Measurements from ENCODE around the gene MBOAT1. TPM values are rescaled to one million over a fixed set of nuclear protein-coding genes. Genes with fewer than 3 reads are reported as not detected.

MBOAT1 gene
- polyA plus RNA-seq, 1 donor (not counting 4 experiments of a cell fraction or from before 2014, with no cell fraction given): 4.9 TPM

GRCh38 chr6:20172842-20173456, 39.3 kb downstream of the MBOAT1 start:
- no peaks in the 10 kb centered on the region for H3K4me1 ChIP-seq (ENCODE audit: control insufficient read depth, extremely low read depth, insufficient read depth, low read length)
- no peak overlapping the region for H3K4me3 ChIP-seq (ENCODE audit: control insufficient read depth in 2 of 3, extremely low read depth in 1 of 3, insufficient read depth in 2 of 3, low read depth in 1 of 3, low read length in 3 of 3)
- H3K79me2 ChIP-seq (ENCODE audit: control insufficient read depth, insufficient read depth, low read length): no peaks in the 10 kb centered on the region
- FAIRE-seq: no peak
- peaks cover 3% of the 10 kb centered on the region for H3K9me1 ChIP-seq (ENCODE audit: control insufficient read depth, extremely low read depth, insufficient read depth, low read length)
- H4K20me1 ChIP-seq (ENCODE audit: control insufficient read depth, extremely low read depth, insufficient read depth, low read length): no peaks in the 10 kb centered on the region
- no peak overlapping the region for H3K4me2 ChIP-seq (ENCODE audit: control insufficient read depth, extremely low read depth, insufficient read depth, low read depth, low read length)
- DNase-seq (ENCODE audit: low read depth, low spot score): no peak
- H3K9ac ChIP-seq (ENCODE audit: control insufficient read depth, extremely low read depth, insufficient read depth, low read length): no peak overlapping the region
- H2AFZ ChIP-seq (ENCODE audit: control insufficient read depth, low read length): no peak overlapping the region
- no peaks in the 10 kb centered on the region for H3K9me3 ChIP-seq (ENCODE audit: control insufficient read depth, low read depth, low read length)
- no peaks in the 10 kb centered on the region for H3K36me3 ChIP-seq (ENCODE audit: control insufficient read depth in 2 of 2, extremely low read depth in 1 of 2, insufficient read depth in 2 of 2, low read length in 2 of 2)
- no peak overlapping the region for H3K27ac ChIP-seq (ENCODE audit: control insufficient read depth, insufficient read depth, low read length)
- no peak for TF ChIP-seq CTCF (optimal IDR thresholded peaks at IDR 0.05 in 1 of 3, IDR thresholded peaks at IDR 0.05 in 1 of 3, conservative IDR thresholded peaks at IDR 0.05 in 1 of 3; ENCODE audit: extremely low read depth in 1 of 3, insufficient read depth in 2 of 3, low read length in 3 of 3)
- TF ChIP-seq EZH2 (IDR thresholded peaks at IDR 0.05; ENCODE audit: low read length): no peak
- dilution Hi-C loops (cut with MboI; ENCODE audit: extremely low pct_ligation_motif_present, low sequenced_read_pairs): no loop called here
- no peaks in the 10 kb centered on the region for H3K27me3 ChIP-seq (ENCODE audit: control insufficient read depth, extremely low read depth, insufficient read depth, low read length)

DNA sequence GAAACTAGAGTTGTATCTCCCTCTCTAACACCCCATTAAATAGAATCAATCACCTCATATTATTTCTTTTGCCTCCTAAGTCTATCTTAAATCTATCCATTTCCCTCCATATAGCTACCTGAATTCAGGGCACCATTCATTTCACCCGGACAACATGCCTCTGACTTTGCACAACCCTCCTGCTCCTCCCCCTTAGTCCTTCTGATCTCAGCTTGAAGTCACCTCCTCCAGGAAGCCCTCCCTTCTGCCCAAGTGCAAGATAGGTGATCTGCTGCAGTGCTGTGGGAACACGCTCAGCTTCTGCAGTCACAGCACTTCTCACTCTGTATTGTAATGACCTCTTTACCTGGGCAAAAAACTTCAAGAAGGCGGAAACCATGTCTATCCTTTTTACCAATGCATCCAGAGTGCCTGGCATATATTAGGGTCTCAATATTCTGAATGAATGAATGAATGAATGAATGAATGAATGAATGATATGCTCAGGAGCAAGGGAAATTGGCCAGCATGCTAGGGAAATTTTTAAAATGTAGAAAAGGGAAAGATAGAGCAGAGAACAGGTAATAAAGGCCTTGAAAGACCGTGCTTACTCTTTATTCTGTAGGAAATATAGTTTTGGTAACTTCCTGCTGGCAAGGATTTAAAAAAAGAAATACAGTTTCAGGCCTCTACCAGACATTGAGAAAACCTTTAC, 41.7 kb downstream of the MBOAT1 start:
- Histone ChIP-seq H3K27ac (ENCODE audit: control insufficient read depth, insufficient read depth, low read length) (no peak overlapping the region), H3K4me2 (ENCODE audit: control insufficient read depth, extremely low read depth, insufficient read depth, low read depth, low read length) (no peak overlapping the region), H3K27me3 (ENCODE audit: control insufficient read depth, extremely low read depth, insufficient read depth, low read length) (no peaks in the 10 kb centered on the region), H3K36me3 (ENCODE audit: control insufficient read depth in 2 of 2, extremely low read depth in 1 of 2, insufficient read depth in 2 of 2, low read length in 2 of 2) (no peaks in the 10 kb centered on the region), H3K9me3 (ENCODE audit: control insufficient read depth, low read depth, low read length) (no peaks in the 10 kb centered on the region), H4K20me1 (ENCODE audit: control insufficient read depth, extremely low read depth, insufficient read depth, low read length) (no peaks in the 10 kb centered on the region), H3K4me1 (ENCODE audit: control insufficient read depth, extremely low read depth, insufficient read depth, low read length) (no peaks in the 10 kb centered on the region), H3K9me1 (ENCODE audit: control insufficient read depth, extremely low read depth, insufficient read depth, low read length) (peaks cover 3% of the 10 kb centered on the region), H3K9ac (ENCODE audit: control insufficient read depth, extremely low read depth, insufficient read depth, low read length) (no peak overlapping the region), H3K79me2 (ENCODE audit: control insufficient read depth, insufficient read depth, low read length) (no peaks in the 10 kb centered on the region), H2AFZ (ENCODE audit: control insufficient read depth, low read length) (no peak overlapping the region), H3K4me3 (ENCODE audit: control insufficient read depth in 2 of 3, extremely low read depth in 1 of 3, insufficient read depth in 2 of 3, low read depth in 1 of 3, low read length in 3 of 3) (no peak overlapping the region)
- TF ChIP-seq CTCF (optimal IDR thresholded peaks at IDR 0.05 in 1 of 3, IDR thresholded peaks at IDR 0.05 in 1 of 3, conservative IDR thresholded peaks at IDR 0.05 in 1 of 3; ENCODE audit: extremely low read depth in 1 of 3, insufficient read depth in 2 of 3, low read length in 3 of 3): no peak
- TF ChIP-seq EZH2 (IDR thresholded peaks at IDR 0.05; ENCODE audit: low read length): no peak
- FAIRE-seq (no peak), DNase-seq (ENCODE audit: low read depth, low spot score) (no peak)
- dilution Hi-C loops (cut with MboI; ENCODE audit: extremely low pct_ligation_motif_present, low sequenced_read_pairs): no loop called here
